ENCODE results near the gene TUBB3.

- TF ChIP-seq CTCF (IDR thresholded peaks at IDR 0.05) (no peak), POLR2A (IDR thresholded peaks at IDR 0.05) (no peak)
Measured at GRCh38 chr16:89952049-89952448, 28.9 kb downstream of the TUBB3 start.

All from thyroid gland (tissue), 4 donors.